Liver (tissue), 3 donors: ENCODE measurements around the gene NECTIN1.

Experiments
- CTCF ChIP-seq: fragments of 150-350 bp; IDR thresholded peaks from 2 replicates; pipeline ENCODE4 v1.5.1; 2017; ENCODE audit warnings: improper control_type of control experiment, low read depth, low read length; ENCODE audit not compliant: missing input control
- JUND ChIP-seq, 2 donors: IDR thresholded peaks; 2 replicates each; pipeline ENCODE4 v1.6.1; 2016; ENCODE audit warnings: antibody characterized with exemption in 2 of 2
- RAD21 ChIP-seq, 2 donors: IDR thresholded peaks; 2 replicates each; pipeline ENCODE4 v1.6.1; 2016; ENCODE audit warnings: antibody characterized with exemption in 2 of 2, mild to moderate bottlenecking in 2 of 2
- REST ChIP-seq: IDR thresholded peaks from 2 replicates; pipeline ENCODE4 v1.6.1; 2016; ENCODE audit warnings: antibody characterized with exemption, mild to moderate bottlenecking
- SP1 ChIP-seq: IDR thresholded peaks from 2 replicates; pipeline ENCODE4 v1.6.1; 2018; ENCODE audit warnings: antibody characterized with exemption, mild to moderate bottlenecking
- TAF1 ChIP-seq: conservative IDR thresholded peaks from 2 replicates; pipeline ENCODE4 v1.6.1; 2016; ENCODE audit warnings: antibody characterized with exemption, mild to moderate bottlenecking
- YY1 ChIP-seq: IDR thresholded peaks from 2 replicates; pipeline ENCODE4 v1.6.1; 2016; ENCODE audit warnings: antibody characterized with exemption, mild to moderate bottlenecking
- ZBTB33 ChIP-seq: IDR thresholded peaks from 2 replicates; pipeline ENCODE4 v1.6.1; 2016; ENCODE audit warnings: antibody characterized with exemption
- donor health status: healthy.
- donor health status: healthy.

- no peak for TF ChIP-seq CTCF
- TF ChIP-seq TAF1 = no peak
- TF ChIP-seq JUND (IDR thresholded peaks at IDR 0.05) = no peak
- no peak for TF ChIP-seq ZBTB33
- no peak for TF ChIP-seq YY1
- no peak for TF ChIP-seq SP1
- no peak for TF ChIP-seq RAD21 (IDR thresholded peaks at IDR 0.05)
- no peak for TF ChIP-seq REST
These were observed 126.1 kb downstream of the NECTIN1 start for GRCh38 chr11:119602745-119603373.
